GM20000 (cell line): ENCODE data around the gene TMEM50B.
"Not testable (repeated sequence)": the region's sequence is repeated elsewhere in the genome, so short reads cannot be mapped to it uniquely, and the experiment has no call there.

ENCODE experiments used
- DNase-seq: peaks from one replicate; pipeline ENCODE4 v3.0.0; 2012; ENCODE audit warnings: low spot score
- TF ChIP-seq, protein P1 (sequence below): IDR thresholded peaks from 2 replicates; pipeline ENCODE4 v1.5.1; 2012; ENCODE audit warnings: mild to moderate bottlenecking, control low read depth; ENCODE audit errors: extremely low read depth, missing control alignments

TMEM50B gene

DNA sequence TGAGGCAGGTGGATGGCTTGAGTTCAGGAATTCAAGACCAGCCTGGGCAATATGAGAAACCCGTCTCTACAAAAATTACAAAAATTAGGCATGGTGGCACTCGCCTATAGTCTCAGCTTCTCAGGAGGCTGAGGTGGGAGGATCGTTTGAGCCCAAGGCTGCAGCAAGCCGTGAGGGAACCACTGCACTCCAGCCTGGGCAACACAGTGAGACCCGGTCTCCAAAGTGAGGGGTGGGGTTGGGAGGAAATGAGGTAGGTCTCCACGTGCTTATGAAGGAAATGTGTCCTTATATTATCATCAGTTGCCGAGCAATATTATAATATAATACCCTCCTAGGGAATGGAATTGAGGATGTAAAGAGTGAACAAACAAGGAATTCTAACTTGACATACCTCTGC is 2.7 kb downstream of the TMEM50B start:
- TF ChIP-seq, protein P1, sequence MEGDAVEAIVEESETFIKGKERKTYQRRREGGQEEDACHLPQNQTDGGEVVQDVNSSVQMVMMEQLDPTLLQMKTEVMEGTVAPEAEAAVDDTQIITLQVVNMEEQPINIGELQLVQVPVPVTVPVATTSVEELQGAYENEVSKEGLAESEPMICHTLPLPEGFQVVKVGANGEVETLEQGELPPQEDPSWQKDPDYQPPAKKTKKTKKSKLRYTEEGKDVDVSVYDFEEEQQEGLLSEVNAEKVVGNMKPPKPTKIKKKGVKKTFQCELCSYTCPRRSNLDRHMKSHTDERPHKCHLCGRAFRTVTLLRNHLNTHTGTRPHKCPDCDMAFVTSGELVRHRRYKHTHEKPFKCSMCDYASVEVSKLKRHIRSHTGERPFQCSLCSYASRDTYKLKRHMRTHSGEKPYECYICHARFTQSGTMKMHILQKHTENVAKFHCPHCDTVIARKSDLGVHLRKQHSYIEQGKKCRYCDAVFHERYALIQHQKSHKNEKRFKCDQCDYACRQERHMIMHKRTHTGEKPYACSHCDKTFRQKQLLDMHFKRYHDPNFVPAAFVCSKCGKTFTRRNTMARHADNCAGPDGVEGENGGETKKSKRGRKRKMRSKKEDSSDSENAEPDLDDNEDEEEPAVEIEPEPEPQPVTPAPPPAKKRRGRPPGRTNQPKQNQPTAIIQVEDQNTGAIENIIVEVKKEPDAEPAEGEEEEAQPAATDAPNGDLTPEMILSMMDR: no peak
- no peak for DNase-seq

DNA sequence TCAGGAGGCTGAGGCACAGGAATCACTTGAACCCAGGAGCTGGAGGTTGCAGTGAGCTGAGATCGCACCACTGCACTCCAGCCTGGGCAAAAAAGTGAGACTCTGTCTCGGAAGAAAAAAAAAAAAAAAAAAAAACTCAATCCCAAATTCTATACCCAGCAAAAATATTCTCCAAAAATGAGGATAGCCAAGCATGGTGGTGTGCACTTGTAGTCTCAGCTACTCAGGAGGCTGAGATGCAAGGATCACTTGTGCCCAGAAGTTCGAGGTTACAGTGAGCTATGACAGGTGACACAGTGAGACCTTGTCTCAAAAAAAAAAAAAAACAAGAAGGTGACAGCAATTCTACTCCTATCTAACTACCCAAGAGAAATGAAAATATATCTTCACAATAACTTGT is 6.4 kb downstream of the TMEM50B start:
- DNase-seq: no peak
- TF ChIP-seq, protein P1: no peak

DNA sequence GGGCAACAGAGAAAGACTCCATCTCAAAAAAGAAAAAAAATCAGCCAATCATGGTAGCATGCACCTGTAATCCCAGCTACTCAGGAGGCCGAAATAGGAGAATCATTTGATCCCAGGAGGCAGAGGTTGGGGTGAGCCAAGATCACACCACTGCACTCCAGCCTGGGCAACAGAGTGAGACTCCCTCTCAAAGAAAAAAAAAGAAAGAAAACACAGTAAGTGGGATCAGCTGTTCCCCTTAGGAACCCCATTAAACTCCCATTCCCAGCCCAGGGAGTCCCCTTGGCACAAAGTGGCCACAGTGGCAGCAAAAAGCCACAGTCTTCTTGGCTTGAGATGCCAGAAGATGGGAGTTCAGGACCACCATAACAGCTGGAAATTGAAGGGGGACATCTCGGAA is 9.1 kb downstream of the TMEM50B start:
- no peak for DNase-seq
- TF ChIP-seq, protein P1: no peak

DNA sequence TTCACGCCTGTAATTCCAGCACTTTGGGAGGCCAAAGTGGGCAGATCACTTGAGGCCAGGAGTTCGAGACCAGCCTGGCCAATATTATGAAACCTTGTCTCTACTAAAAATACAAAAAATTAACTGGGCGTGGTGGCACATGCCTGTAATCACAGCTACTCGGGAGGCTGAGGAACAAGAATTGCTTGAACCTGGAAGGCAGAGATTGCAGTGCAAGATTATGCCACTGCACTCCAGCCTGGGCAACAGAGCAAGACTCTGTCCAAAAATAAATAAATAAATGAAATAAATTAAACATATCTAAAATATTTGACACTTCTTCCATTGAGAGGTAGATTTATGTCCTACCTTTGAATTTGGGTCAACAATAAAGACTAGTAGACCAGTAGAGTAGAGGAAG is 10.6 kb downstream of the TMEM50B start:
- not testable (repeated sequence) for DNase-seq

DNA sequence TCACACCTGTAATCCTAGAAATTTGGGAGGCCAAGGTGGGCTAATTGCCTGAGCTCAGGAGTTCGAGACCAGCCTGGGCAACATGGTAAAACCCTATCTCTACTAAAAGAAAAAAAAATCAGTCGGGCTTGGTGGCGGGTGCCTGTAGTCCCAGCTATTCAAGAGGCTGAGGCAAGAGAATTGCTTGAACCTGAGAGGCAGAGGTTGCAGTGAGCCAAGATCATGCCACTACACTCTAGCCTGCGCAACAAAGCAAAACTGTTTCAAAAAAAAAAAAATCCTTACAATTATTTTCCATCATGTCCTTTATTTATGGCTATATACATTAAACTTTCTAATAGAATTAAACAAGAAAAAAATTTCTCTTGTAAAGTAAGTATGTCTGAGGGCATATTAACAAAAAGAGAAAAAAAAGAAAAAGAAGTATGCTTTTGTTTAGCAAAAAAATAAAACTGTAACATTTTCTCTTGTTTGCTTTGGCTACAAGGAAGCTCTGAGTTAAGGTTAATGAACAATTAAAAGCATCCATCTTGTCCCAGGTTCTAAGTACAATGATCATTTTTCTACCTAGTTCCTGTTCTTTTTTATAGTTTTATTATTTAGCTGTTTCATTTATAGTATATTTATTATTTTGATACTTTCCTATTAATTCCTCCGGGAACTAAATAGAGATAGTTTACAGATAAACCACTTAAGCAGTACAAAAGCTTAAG is 18.1 kb downstream of the TMEM50B start:
- TF ChIP-seq, protein P1: no peak
- no peak for DNase-seq

DNA sequence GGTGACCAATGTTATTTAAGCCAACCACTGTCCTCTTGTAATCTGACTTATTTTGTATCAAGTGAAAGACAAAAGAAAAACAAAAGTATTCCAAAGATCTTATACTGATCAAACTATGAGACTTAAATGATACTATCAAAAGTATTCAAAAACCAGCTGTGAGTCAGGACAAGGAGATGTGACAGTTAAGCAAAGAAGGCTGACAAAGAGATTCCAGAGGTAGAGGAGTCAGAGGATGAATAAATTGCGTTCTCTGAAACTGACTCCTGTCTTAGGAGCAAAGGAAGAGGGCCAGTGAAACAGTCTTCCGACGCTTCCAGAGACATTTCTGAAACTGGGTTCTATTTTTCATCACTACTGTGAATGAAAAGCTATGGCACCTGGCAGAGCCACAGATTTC is 20.9 kb downstream of the TMEM50B start:
- TF ChIP-seq, protein P1: no peak

DNA sequence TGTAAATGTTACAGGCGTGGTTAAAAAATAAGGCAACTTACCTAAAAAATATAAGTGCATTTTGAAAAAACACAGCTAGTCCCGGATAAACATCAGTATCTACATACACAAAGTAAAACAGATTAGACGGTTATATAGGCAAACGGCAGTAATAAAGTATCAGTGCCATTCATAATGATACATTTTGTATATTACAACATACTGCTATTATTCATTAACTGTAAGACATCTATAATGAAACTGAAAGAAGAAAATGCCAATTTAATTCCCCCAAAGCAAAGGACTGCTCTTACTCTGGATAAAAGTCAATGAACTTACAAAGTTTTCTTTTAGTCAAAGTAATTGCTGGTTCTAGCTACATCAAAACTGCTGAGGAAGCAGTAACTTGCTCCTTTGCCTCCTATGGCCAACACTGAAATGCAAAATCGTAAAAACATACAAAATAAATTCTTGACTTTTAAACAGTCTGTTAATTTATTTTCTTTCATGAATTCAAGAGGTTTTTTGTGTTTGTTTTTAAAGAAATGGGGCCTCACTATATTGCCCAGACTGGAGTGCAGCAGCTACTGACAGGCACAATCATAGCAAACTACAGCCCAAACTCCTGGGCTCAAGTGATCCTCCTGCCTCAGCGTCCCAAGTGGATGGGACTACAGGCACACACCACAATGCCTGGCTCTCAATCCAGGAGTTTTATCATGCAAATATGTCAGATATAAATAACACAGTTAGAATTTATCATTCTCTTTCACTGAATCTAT is 23.9 kb downstream of the TMEM50B start:
- no peak for DNase-seq
- TF ChIP-seq, protein P1: no peak

More for the DNA sequence above, 20.9 kb downstream of the TMEM50B start:
- DNase-seq: no peak
